SU-DHL-6 (cell line): ENCODE measurements around the gene MARCO.

Experiments used
- H2AFZ ChIP-seq: fragments of 200-600 bp; sonication (generic); 2 replicates; pipeline ENCODE4 v1.6.1; 2014; ENCODE audit warnings: low read depth, mild to moderate bottlenecking, moderate library complexity, mixed read lengths, antibody characterized with exemption, low read length; ENCODE audit not compliant: severe bottlenecking
- H3F3A ChIP-seq: fragments of 200-600 bp; shearing (Covaris generic); 2 replicates; pipeline ENCODE4 v1.6.0; 2016; ENCODE audit warnings: antibody characterized with exemption, mild to moderate bottlenecking; ENCODE audit not compliant: insufficient read depth
- H3K27ac ChIP-seq: fragments of 200-600 bp; sonication (generic); 2 replicates; pipeline ENCODE4 v1.5.1; 2016; ENCODE audit warnings: low read depth, mild to moderate bottlenecking, low read length, moderate library complexity, mixed read lengths
- H3K27me3 ChIP-seq: fragments of 200-600 bp; sonication (generic), shearing (Covaris generic); 2 replicates; pipeline ENCODE4 v1.6.0; 2014; ENCODE audit warnings: mild to moderate bottlenecking, low read length
- H3K36me3 ChIP-seq: fragments of 200-600 bp; sonication (generic); 2 replicates; pipeline ENCODE4 v1.6.1; 2014; ENCODE audit warnings: mild to moderate bottlenecking, low read length, mixed read lengths
- H3K4me2 ChIP-seq: fragments of 300-600, 200-600 bp; shearing (Covaris generic), sonication (generic); 2 replicates; pipeline ENCODE4 v1.6.0; 2014; ENCODE audit warnings: low read length, low read depth, mild to moderate bottlenecking; ENCODE audit not compliant: poor library complexity, severe bottlenecking
- H3K4me3 ChIP-seq: fragments of 200-600 bp; sonication (generic); 2 replicates; pipeline ENCODE4 v1.5.1; 2014; ENCODE audit warnings: antibody characterized with exemption, low read length, mild to moderate bottlenecking, mixed read lengths; ENCODE audit not compliant: insufficient read depth, poor library complexity, severe bottlenecking
- H3K79me2 ChIP-seq: fragments of 200-600 bp; sonication (generic); 2 replicates; pipeline ENCODE4 v1.6.1; 2014; ENCODE audit warnings: mild to moderate bottlenecking, low read length, moderate library complexity; ENCODE audit not compliant: insufficient read depth
- H3K9ac ChIP-seq: fragments of 200-600 bp; sonication (generic); 2 replicates; pipeline ENCODE4 v1.7.0; 2014; ENCODE audit warnings: mild to moderate bottlenecking, low read length
- H3K9me2 ChIP-seq: fragments of 200-600 bp; sonication (generic); replicated peaks from 2 replicates; pipeline ENCODE4 v1.6.1; 2014; ENCODE audit warnings: low read length; ENCODE audit not compliant: insufficient read depth
- H3K9me3 ChIP-seq: fragments of 200-600 bp; sonication (generic); 2 replicates; pipeline ENCODE4 v1.6.1; 2014; ENCODE audit warnings: low read length, mixed read lengths; ENCODE audit not compliant: insufficient read depth
- H4K20me1 ChIP-seq: fragments of 200-600 bp; sonication (generic); 2 replicates; pipeline ENCODE4 v1.6.1; 2014; ENCODE audit warnings: low read depth, mild to moderate bottlenecking, antibody characterized with exemption, low read length, moderate library complexity, mixed read lengths
- CTCF ChIP-seq: fragments of 200-600 bp; sonication (generic); IDR thresholded peaks from one replicate; pipeline ENCODE4 v1.5.1; 2017; ENCODE audit warnings: antibody characterized with exemption, mild to moderate bottlenecking, low read length, moderate library complexity; ENCODE audit not compliant: insufficient read depth, poor library complexity, severe bottlenecking
- EZH2phosphoT487 ChIP-seq: fragments of 200-600 bp; sonication (generic), shearing (Covaris generic); conservative IDR thresholded peaks from 2 replicates; pipeline ENCODE4 v1.6.1; 2018; ENCODE audit warnings: mild to moderate bottlenecking, antibody characterized with exemption, low read length, moderate library complexity, mixed read lengths

The MARCO gene

GRCh38 chr2:118903029-118903351 lies 39.0 kb upstream of the MARCO start:
- H4K20me1 ChIP-seq: no peaks in the 10 kb centered on the region
- H3K4me3 ChIP-seq: no peak overlapping the region
- H3K9me3 ChIP-seq: no peaks in the 10 kb centered on the region
- no peaks in the 10 kb centered on the region for H3K9me2 ChIP-seq
- no peaks in the 10 kb centered on the region for H3K36me3 ChIP-seq
- TF ChIP-seq CTCF (no peak), EZH2phosphoT487 (no peak)
- H3K9ac ChIP-seq: no peak overlapping the region
- no peak overlapping the region for H3K4me2 ChIP-seq
- no peaks in the 10 kb centered on the region for H3K79me2 ChIP-seq
- no peaks in the 10 kb centered on the region for H3K27me3 ChIP-seq
- H3K27ac ChIP-seq: no peak overlapping the region
- H3F3A ChIP-seq: no peaks in the 10 kb centered on the region
- H2AFZ ChIP-seq: no peak overlapping the region

- Histone ChIP-seq H4K20me1 (no peaks in the 10 kb centered on the region), H3K27ac (no peak overlapping the region), H2AFZ (no peak overlapping the region), H3K9ac (no peak overlapping the region), H3K27me3 (no peaks in the 10 kb centered on the region), H3K4me2 (no peak overlapping the region), H3K79me2 (no peaks in the 10 kb centered on the region), H3K9me3 (no peaks in the 10 kb centered on the region), H3K9me2 (no peaks in the 10 kb centered on the region), H3K4me3 (no peak overlapping the region), H3F3A (no peaks in the 10 kb centered on the region), H3K36me3 (no peaks in the 10 kb centered on the region)
- TF ChIP-seq EZH2phosphoT487 (no peak), CTCF (no peak)
Observed at GRCh38 chr2:118903551-118904479, 38.2 kb upstream of the MARCO start.

GRCh38 chr2:118905206-118905605 lies 36.8 kb upstream of the MARCO start:
- no peaks in the 10 kb centered on the region for H3F3A ChIP-seq
- no peaks in the 10 kb centered on the region for H4K20me1 ChIP-seq
- H3K9ac ChIP-seq: no peak overlapping the region
- no peaks in the 10 kb centered on the region for H3K36me3 ChIP-seq
- H3K79me2 ChIP-seq: no peaks in the 10 kb centered on the region
- H3K27ac ChIP-seq: no peak overlapping the region
- H3K9me3 ChIP-seq: no peaks in the 10 kb centered on the region
- no peaks in the 10 kb centered on the region for H3K9me2 ChIP-seq
- no peak overlapping the region for H3K4me2 ChIP-seq
- no peaks in the 10 kb centered on the region for H3K27me3 ChIP-seq
- TF ChIP-seq CTCF (no peak), EZH2phosphoT487 (no peak)
- H2AFZ ChIP-seq: no peak overlapping the region
- no peak overlapping the region for H3K4me3 ChIP-seq
